ENCODE results near the gene TPCN2. TPM values are rescaled to one million over a fixed set of nuclear protein-coding genes. Genes with fewer than 3 reads are reported as not detected.

TPCN2 gene
- total RNA-seq, 1 experiment from 2014 or later = 15.2 TPM

GRCh38 chr11:69091638-69092165 lies 43.0 kb downstream of the TPCN2 start:
- Histone ChIP-seq H3K27me3 (ENCODE audit: insufficient read depth, low read length) (no peaks in the 10 kb centered on the region), H3K4me3 (replicated peaks in 1 of 2; ENCODE audit: low read depth in 1 of 2, low read length in 2 of 2) (no peak overlapping the region), H2AFZ (ENCODE audit: low read depth, low read length, poor library complexity, severe bottlenecking) (no peak overlapping the region), H3K4me1 (ENCODE audit: control insufficient read depth in 1 of 2, insufficient read depth in 2 of 2, low read length in 2 of 2) (peaks cover 21 to 25% of the 10 kb centered on the region in 2 experiments), H3K79me2 (ENCODE audit: insufficient read depth, low read length) (no peaks in the 10 kb centered on the region), H3K9me2 (ENCODE audit: insufficient read depth) (no peaks in the 10 kb centered on the region), H3K9ac (ENCODE audit: low read length) (no peak overlapping the region), H3K27ac (ENCODE audit: low read depth, low read length) (no peak overlapping the region), H3K4me2 (ENCODE audit: low read length) (no peak overlapping the region), H3K36me3 (ENCODE audit: control insufficient read depth in 1 of 2, insufficient read depth in 2 of 2, low read length in 2 of 2) (peaks cover 5 to 7% of the 10 kb centered on the region in 2 experiments; a peak in 3 of 4 replicates), H3K9me3 (ENCODE audit: control insufficient read depth in 1 of 2, insufficient read depth in 1 of 2, low read depth in 1 of 2, low read length in 2 of 2) (no peaks in the 10 kb centered on the region), H4K20me1 (ENCODE audit: insufficient read depth) (no peaks in the 10 kb centered on the region)
- intact Hi-C loops (cut with micrococcal nuclease) = no loop called here
- no TSS peak for BruUV-seq (replicated peaks)
- no peak for DNase-seq (ENCODE audit: low read depth, low spot score)
- no peak for ATAC-seq
- RAD21 ChIA-PET (ENCODE audit: low non-redundant PET in 1 of 2, low total read pairs in 2 of 2, uncharacterized antibody in 2 of 2, unreplicated experiment in 2 of 2) = no interaction called here
- POLR2A ChIA-PET = no interaction called here
- TF ChIP-seq POLR2A (IDR thresholded peaks at IDR 0.05; ENCODE audit: borderline replicate concordance, extremely low read depth, insufficient read depth, insufficient read length) (no peak), SIN3A (IDR thresholded peaks at IDR 0.05; ENCODE audit: low read depth) (no peak)
- CTCF ChIA-PET = no interaction called here

- TF ChIP-seq CBX3 (IDR thresholded peaks at IDR 0.05; ENCODE audit: low read depth) = no peak
- TF ChIP-seq ZBTB33 (IDR thresholded peaks at IDR 0.05; ENCODE audit: extremely low read depth, insufficient replicate concordance, low read length) = no peak
- no peak for TF ChIP-seq FOSL1 (IDR thresholded peaks at IDR 0.05; ENCODE audit: low read depth)
- TF ChIP-seq SRF (IDR thresholded peaks at IDR 0.05; ENCODE audit: low read depth) = no peak
- TF ChIP-seq SP1 (IDR thresholded peaks at IDR 0.05; ENCODE audit: low read depth) = no peak
- Histone ChIP-seq H4K20me1 (ENCODE audit: insufficient read depth) (no peaks in the 10 kb centered on the region), H3K27ac (ENCODE audit: low read depth, low read length) (no peak overlapping the region), H3K36me3 (ENCODE audit: control insufficient read depth in 1 of 2, insufficient read depth in 2 of 2, low read length in 2 of 2) (peaks cover 5 to 7% of the 10 kb centered on the region in 2 experiments; a peak in 3 of 4 replicates), H3K79me2 (ENCODE audit: insufficient read depth, low read length) (no peaks in the 10 kb centered on the region), H3K9me2 (ENCODE audit: insufficient read depth) (no peaks in the 10 kb centered on the region), H3K9ac (ENCODE audit: low read length) (no peak overlapping the region), H3K4me1 (ENCODE audit: control insufficient read depth in 1 of 2, insufficient read depth in 2 of 2, low read length in 2 of 2) (peaks cover 21 to 25% of the 10 kb centered on the region in 2 experiments), H3K9me3 (ENCODE audit: control insufficient read depth in 1 of 2, insufficient read depth in 1 of 2, low read depth in 1 of 2, low read length in 2 of 2) (no peaks in the 10 kb centered on the region), H3K4me2 (ENCODE audit: low read length) (no peak overlapping the region), H3K4me3 (replicated peaks in 1 of 2; ENCODE audit: low read depth in 1 of 2, low read length in 2 of 2) (no peak overlapping the region), H3K27me3 (ENCODE audit: insufficient read depth, low read length) (no peaks in the 10 kb centered on the region), H2AFZ (ENCODE audit: low read depth, low read length, poor library complexity, severe bottlenecking) (no peak overlapping the region)
- DNase-seq (ENCODE audit: low read depth, low spot score) = no peak
- ChIA-PET CTCF (no interaction called here), POLR2A (no interaction called here), RAD21 (ENCODE audit: low non-redundant PET in 1 of 2, low total read pairs in 2 of 2, uncharacterized antibody in 2 of 2, unreplicated experiment in 2 of 2) (no interaction called here)
- no peak for ATAC-seq
- intact Hi-C loops (cut with micrococcal nuclease) = no loop called here
- BruUV-seq (replicated peaks) = no TSS peak
These were observed 43.5 kb downstream of the TPCN2 start for GRCh38 chr11:69092263-69092662.
